Cardiac muscle cell (in vitro differentiated cells and primary cell): ENCODE measurements around the gene ENO3. TPM values are rescaled to one million over a fixed set of nuclear protein-coding genes. Genes with fewer than 3 reads are reported as not detected.
A peak's percentile ranks its signal among the peaks of the same experiment; 100 is the strongest.
"Not testable (repeated sequence)": the region's sequence is repeated elsewhere in the genome, so short reads cannot be mapped to it uniquely, and the experiment has no call there.

Experiments
- DNase-seq, 2 donors: peaks; one replicate each; pipeline versions ENCODE4 v3.0.0 to v3.0.0-alpha.2; 2010 to 2017; ENCODE audit warnings: low read depth in 1 of 2, low spot score in 1 of 2
- H3K27ac ChIP-seq: fragments of 200-600 bp; sonication (generic); 2 replicates; pipeline ENCODE4 v1.5.1; 2016
- H3K27me3 ChIP-seq: fragments of 200-600 bp; sonication (generic); 2 replicates; pipeline ENCODE4 v1.6.0; 2016; ENCODE audit warnings: control low read depth
- H3K36me3 ChIP-seq: fragments of 200-600 bp; sonication (generic); 2 replicates; pipeline ENCODE4 v1.5.1; 2016; ENCODE audit warnings: control low read depth
- H3K4me1 ChIP-seq: fragments of 200-600 bp; sonication (generic); 2 replicates; pipeline ENCODE4 v1.8.1; 2017; ENCODE audit warnings: low read depth, mild to moderate bottlenecking, mixed run types
- H3K4me3 ChIP-seq: fragments of 200-600 bp; sonication (generic); 2 replicates; pipeline ENCODE4 v1.5.1; 2016; ENCODE audit warnings: mild to moderate bottlenecking
- H3K9me3 ChIP-seq: fragments of 200-600 bp; sonication (generic); 2 replicates; pipeline ENCODE4 v1.5.1; 2017; ENCODE audit warnings: low read depth, mild to moderate bottlenecking, control low read depth
- polyA plus RNA-seq: library from polyadenylated mRNA; unstranded; fragments of >200 nt; fragmentation: Nextera tagmentation; extraction: Ambion mirVana; gene quantifications from 2 replicates; pipeline ENCODE4 v1.2.1, GENCODE V29; 2016
- total RNA-seq: library from RNA; depleted of rRNA; stranded (reverse); fragments of >200 nt; gene quantifications from 2 replicates; pipeline ENCODE4 v1.2.3, GENCODE V29; 2016
- TF ChIP-seq, protein P1 (sequence below): IDR thresholded peaks from 2 replicates; pipeline ENCODE4 v1.5.1; 2012; ENCODE audit warnings: low read depth, mild to moderate bottlenecking, low read length

ENO3 gene
- total and polyA plus RNA-seq, 2 experiments from 2014 or later = 595 to 1,853 TPM

DNA sequence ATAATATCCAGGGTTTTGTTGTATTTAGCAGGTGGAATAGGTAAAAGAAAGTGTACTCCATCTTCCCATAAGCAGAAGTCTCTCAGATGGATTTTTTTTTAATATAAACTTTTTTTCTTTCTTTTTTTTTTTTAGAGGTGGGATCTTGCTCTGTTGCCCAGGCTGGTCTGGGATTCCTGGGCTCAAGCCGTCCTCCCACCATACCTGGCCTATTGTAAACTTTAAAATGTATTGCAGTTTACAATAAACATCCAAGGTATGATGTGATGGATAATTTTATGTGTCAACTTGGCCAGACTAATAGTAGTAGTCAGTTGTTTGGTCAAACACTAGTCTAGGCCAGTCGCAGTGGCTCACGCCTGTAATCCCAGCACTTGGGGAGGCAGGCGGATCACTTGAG lies 29.6 kb upstream of the ENO3 start:
- no peaks in the 10 kb centered on the region for H3K9me3 ChIP-seq

DNA sequence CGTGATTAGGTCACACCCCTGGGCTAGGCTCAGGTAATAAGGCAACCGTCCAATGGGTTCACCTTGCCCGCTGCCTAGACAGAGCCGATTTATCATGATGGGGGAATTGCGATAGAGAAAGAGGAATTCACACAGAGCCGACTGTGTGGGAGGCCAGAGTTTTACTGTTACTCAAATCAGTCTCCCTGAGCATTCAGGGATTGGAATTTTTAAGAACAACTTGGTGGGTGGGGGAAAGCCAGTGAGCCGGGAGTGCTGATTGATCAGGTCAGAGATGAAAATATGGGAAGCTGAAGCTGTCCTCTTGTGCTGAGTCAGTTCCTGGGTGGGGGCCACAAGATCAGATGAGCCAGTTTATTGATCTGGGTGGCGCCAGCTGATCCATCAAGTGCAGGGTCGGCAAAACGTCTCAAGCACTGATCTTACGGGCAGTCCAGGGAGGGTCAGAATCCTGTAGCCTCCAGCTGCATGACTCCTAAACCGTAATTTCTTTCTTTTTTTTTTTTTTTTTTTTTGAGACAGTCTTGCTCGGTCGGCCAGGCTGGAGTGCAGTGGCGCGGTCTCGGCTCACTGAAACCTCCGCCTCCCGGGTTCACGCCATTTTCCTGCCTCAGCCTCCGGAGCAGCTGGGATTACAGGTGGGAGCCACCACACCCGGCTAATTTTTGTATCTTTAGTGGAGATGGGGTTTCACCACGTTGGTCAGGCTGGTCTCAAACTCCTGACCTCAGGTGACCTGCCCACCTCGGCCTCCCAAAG lies 24.2 kb upstream of the ENO3 start:
- H3K4me3 ChIP-seq, H3K27ac ChIP-seq, H3K4me1 ChIP-seq, DNase-seq, H3K36me3 ChIP-seq, H3K27me3 ChIP-seq, H3K9me3 ChIP-seq: not testable (repeated sequence)

More for the DNA sequence above, 29.6 kb upstream of the ENO3 start:
- no peaks in the 10 kb centered on the region for H3K36me3 ChIP-seq
- no peaks in the 10 kb centered on the region for H3K27me3 ChIP-seq
- DNase-seq = no peak
- no peak overlapping the region for H3K4me3 ChIP-seq
- TF ChIP-seq, protein P1, sequence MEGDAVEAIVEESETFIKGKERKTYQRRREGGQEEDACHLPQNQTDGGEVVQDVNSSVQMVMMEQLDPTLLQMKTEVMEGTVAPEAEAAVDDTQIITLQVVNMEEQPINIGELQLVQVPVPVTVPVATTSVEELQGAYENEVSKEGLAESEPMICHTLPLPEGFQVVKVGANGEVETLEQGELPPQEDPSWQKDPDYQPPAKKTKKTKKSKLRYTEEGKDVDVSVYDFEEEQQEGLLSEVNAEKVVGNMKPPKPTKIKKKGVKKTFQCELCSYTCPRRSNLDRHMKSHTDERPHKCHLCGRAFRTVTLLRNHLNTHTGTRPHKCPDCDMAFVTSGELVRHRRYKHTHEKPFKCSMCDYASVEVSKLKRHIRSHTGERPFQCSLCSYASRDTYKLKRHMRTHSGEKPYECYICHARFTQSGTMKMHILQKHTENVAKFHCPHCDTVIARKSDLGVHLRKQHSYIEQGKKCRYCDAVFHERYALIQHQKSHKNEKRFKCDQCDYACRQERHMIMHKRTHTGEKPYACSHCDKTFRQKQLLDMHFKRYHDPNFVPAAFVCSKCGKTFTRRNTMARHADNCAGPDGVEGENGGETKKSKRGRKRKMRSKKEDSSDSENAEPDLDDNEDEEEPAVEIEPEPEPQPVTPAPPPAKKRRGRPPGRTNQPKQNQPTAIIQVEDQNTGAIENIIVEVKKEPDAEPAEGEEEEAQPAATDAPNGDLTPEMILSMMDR = no peak
- H3K4me1 ChIP-seq = peaks cover 7% of the 10 kb centered on the region
- no peak overlapping the region for H3K27ac ChIP-seq

DNA sequence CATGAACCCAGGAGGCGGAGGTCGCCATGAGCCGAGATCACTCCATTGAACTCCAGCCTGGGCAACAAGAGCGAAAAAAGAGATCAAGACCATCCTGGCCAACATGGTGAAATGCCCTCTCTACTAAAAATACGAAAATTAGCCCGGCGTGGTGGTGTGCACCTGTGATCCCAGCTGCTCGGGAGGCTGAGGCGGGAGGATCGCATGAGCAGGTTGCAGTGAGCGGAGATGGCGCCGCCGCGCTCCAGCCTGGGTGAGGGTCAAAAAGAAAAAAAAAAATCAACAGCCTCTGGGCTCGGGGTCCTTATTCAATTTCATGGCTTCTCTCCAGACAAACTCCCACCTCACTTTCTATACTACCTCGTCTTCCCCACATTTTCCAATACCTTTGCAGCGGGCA lies 22.0 kb upstream of the ENO3 start:
- no peaks in the 10 kb centered on the region for H3K27me3 ChIP-seq
- DNase-seq = no peak
- no peaks in the 10 kb centered on the region for H3K36me3 ChIP-seq
- TF ChIP-seq, protein P1 = no peak
- no peaks in the 10 kb centered on the region for H3K4me1 ChIP-seq
- no peak overlapping the region for H3K4me3 ChIP-seq
- no peak overlapping the region for H3K27ac ChIP-seq
- H3K9me3 ChIP-seq = no peaks in the 10 kb centered on the region

DNA sequence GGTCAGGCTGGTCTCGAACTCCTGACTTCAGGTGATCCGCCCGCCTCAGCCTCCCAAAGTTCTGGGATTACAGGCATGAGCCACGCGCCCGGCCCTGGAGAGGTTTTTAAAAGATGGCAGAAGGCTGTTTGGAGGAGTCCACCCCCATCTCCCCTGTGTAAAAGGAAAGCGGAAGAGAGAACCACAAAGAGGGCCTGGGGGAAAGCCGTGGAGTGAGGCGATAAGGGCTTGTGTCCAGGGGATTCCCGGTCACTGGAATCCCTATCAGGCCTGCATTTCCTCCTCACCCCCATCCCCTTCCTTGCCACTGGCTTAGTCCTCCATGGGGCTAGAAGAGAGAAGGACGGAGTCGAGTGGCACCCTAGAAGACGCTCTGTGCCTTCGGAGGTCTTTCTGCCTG lies 19.0 kb upstream of the ENO3 start, which contains the start of gene GP1BA:
GP1BA (plus strand) TSS at position 315 of the 400 bp plus-strand sequence. CDS start 328 bp downstream, outside the sequence.
- H3K4me1 ChIP-seq = no peaks in the 10 kb centered on the region
- H3K36me3 ChIP-seq = no peaks in the 10 kb centered on the region
- no peak within 1 kb of the TSS for H3K27ac ChIP-seq
- no peak within 1 kb of the TSS for H3K4me3 ChIP-seq
- no peaks in the 10 kb centered on the region for H3K9me3 ChIP-seq
- TF ChIP-seq, protein P1 = no peak
- DNase-seq = no peak
- no peaks in the 10 kb centered on the region for H3K27me3 ChIP-seq

DNA sequence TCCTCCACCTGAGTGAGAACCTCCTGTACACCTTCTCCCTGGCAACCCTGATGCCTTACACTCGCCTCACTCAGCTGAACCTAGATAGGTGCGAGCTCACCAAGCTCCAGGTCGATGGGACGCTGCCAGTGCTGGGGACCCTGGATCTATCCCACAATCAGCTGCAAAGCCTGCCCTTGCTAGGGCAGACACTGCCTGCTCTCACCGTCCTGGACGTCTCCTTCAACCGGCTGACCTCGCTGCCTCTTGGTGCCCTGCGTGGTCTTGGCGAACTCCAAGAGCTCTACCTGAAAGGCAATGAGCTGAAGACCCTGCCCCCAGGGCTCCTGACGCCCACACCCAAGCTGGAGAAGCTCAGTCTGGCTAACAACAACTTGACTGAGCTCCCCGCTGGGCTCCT lies 18.2 kb upstream of the ENO3 start:
- no peak overlapping the region for H3K4me3 ChIP-seq
- no peaks in the 10 kb centered on the region for H3K4me1 ChIP-seq
- H3K36me3 ChIP-seq = peaks cover 7% of the 10 kb centered on the region
- no peaks in the 10 kb centered on the region for H3K9me3 ChIP-seq
- TF ChIP-seq, protein P1 = no peak
- H3K27me3 ChIP-seq = no peaks in the 10 kb centered on the region
- no peak for DNase-seq
- no peak overlapping the region for H3K27ac ChIP-seq

DNA sequence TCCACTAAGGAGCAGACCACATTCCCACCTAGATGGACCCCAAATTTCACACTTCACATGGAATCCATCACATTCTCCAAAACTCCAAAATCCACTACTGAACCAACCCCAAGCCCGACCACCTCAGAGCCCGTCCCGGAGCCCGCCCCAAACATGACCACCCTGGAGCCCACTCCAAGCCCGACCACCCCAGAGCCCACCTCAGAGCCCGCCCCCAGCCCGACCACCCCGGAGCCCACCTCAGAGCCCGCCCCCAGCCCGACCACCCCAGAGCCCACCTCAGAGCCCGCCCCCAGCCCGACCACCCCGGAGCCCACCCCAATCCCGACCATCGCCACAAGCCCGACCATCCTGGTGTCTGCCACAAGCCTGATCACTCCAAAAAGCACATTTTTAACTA lies 17.3 kb upstream of the ENO3 start:
- Histone ChIP-seq H3K27ac (peak overlapping the region; percentile 34), H3K4me1 (peaks cover 4% of the 10 kb centered on the region), H3K36me3 (peaks cover 11% of the 10 kb centered on the region), H3K4me3 (no peak overlapping the region), H3K27me3 (no peaks in the 10 kb centered on the region), H3K9me3 (no peaks in the 10 kb centered on the region)
- no peak for DNase-seq
- TF ChIP-seq, protein P1 = no peak
